Memory B cell (primary cell): ENCODE results near the gene IFI27L1.

ENCODE experiments used
- ATAC-seq: fragments of 150-1000 bp; cut with Tn5 transposase; 2 replicates; pipeline ENCODE4 v1.10.0; 2021; ENCODE audit warnings: low read depth, mild to moderate bottlenecking, moderate library complexity
- DNase-seq, 2 donors: peaks; one replicate each; pipeline ENCODE4 v3.0.0; 2022; ENCODE audit warnings: low spot score in 2 of 2
- H3K27ac Mint-ChIP-seq: one replicate; pipeline ENCODE4 v1.8.0; 2022; ENCODE audit warnings: mild to moderate bottlenecking, moderate library complexity, mixed read lengths
- H3K27me3 Mint-ChIP-seq: one replicate; pipeline ENCODE4 v1.8.0; 2022; ENCODE audit warnings: mixed read lengths
- H3K36me3 Mint-ChIP-seq: one replicate; pipeline ENCODE4 v1.8.0; 2022; ENCODE audit warnings: mild to moderate bottlenecking, mixed read lengths
- H3K4me1 Mint-ChIP-seq: one replicate; pipeline ENCODE4 v1.8.0; 2022; ENCODE audit warnings: mixed read lengths
- H3K4me3 Mint-ChIP-seq: one replicate; pipeline ENCODE4 v1.8.0; 2022; ENCODE audit warnings: mild to moderate bottlenecking, moderate library complexity, mixed read lengths
- H3K9me3 Mint-ChIP-seq: one replicate; pipeline ENCODE4 v1.8.0; 2022; ENCODE audit warnings: mixed read lengths

The IFI27L1 gene

GRCh38 chr14:94079891-94080620 lies 1.1 kb upstream of the IFI27L1 start:
- Mint-ChIP-seq H3K4me1 (peaks cover 26% of the 10 kb centered on the region), H3K4me3 (peak overlapping the region; percentile 99), H3K9me3 (peaks cover 4% of the 10 kb centered on the region), H3K27ac (peak overlapping the region; percentile 98), H3K27me3 (no peaks in the 10 kb centered on the region), H3K36me3 (peaks cover 26% of the 10 kb centered on the region)
- ATAC-seq (peak; percentile 18), DNase-seq (peak in 1 of 2 donors; percentile 19)

- no peak for ATAC-seq
- H3K36me3 Mint-ChIP-seq = peaks cover 19% of the 10 kb centered on the region
- no peaks in the 10 kb centered on the region for H3K27me3 Mint-ChIP-seq
- no peak for DNase-seq
- H3K27ac Mint-ChIP-seq = peak overlapping the region; percentile 98
- H3K9me3 Mint-ChIP-seq = peaks cover 2% of the 10 kb centered on the region
- peak overlapping the region; percentile 99 for H3K4me3 Mint-ChIP-seq
- peaks cover 20% of the 10 kb centered on the region for H3K4me1 Mint-ChIP-seq
These were observed 293 bp downstream of the IFI27L1 start for GRCh38 chr14:94081386-94081820.

GRCh38 chr14:94087891-94088290 lies 6.8 kb downstream of the IFI27L1 start:
- H3K9me3 Mint-ChIP-seq = peaks cover 2% of the 10 kb centered on the region
- peaks cover 2% of the 10 kb centered on the region for H3K4me1 Mint-ChIP-seq
- H3K4me3 Mint-ChIP-seq = no peak overlapping the region
- H3K27ac Mint-ChIP-seq = no peak overlapping the region
- no peak for DNase-seq
- no peak for ATAC-seq
- no peaks in the 10 kb centered on the region for H3K27me3 Mint-ChIP-seq
- H3K36me3 Mint-ChIP-seq = no peaks in the 10 kb centered on the region

- no peak for DNase-seq
- Mint-ChIP-seq H3K4me1 (peaks cover 2% of the 10 kb centered on the region), H3K27me3 (no peaks in the 10 kb centered on the region), H3K4me3 (no peak overlapping the region), H3K27ac (no peak overlapping the region), H3K9me3 (peaks cover 2% of the 10 kb centered on the region), H3K36me3 (no peaks in the 10 kb centered on the region)
- ATAC-seq = no peak
These were observed 7.4 kb downstream of the IFI27L1 start for GRCh38 chr14:94088516-94088915.

GRCh38 chr14:94089479-94089878 lies 8.4 kb downstream of the IFI27L1 start:
- Mint-ChIP-seq H3K9me3 (peaks cover 2% of the 10 kb centered on the region), H3K36me3 (no peaks in the 10 kb centered on the region), H3K4me3 (no peak overlapping the region), H3K4me1 (peaks cover 2% of the 10 kb centered on the region), H3K27ac (no peak overlapping the region), H3K27me3 (no peaks in the 10 kb centered on the region)
- DNase-seq = no peak
- ATAC-seq = no peak

GRCh38 chr14:94093418-94093817 lies 12.3 kb downstream of the IFI27L1 start:
- DNase-seq = no peak
- Mint-ChIP-seq H3K27ac (no peak overlapping the region), H3K4me3 (no peak overlapping the region), H3K36me3 (peaks cover 2% of the 10 kb centered on the region), H3K27me3 (no peaks in the 10 kb centered on the region), H3K9me3 (no peaks in the 10 kb centered on the region), H3K4me1 (no peaks in the 10 kb centered on the region)
- ATAC-seq = no peak

- H3K27ac Mint-ChIP-seq = no peak overlapping the region
- no peaks in the 10 kb centered on the region for H3K27me3 Mint-ChIP-seq
- H3K36me3 Mint-ChIP-seq = peaks cover 2% of the 10 kb centered on the region
- ATAC-seq (no peak), DNase-seq (no peak)
- no peaks in the 10 kb centered on the region for H3K9me3 Mint-ChIP-seq
- H3K4me1 Mint-ChIP-seq = no peaks in the 10 kb centered on the region
- H3K4me3 Mint-ChIP-seq = no peak overlapping the region
These were observed 16.0 kb downstream of the IFI27L1 start for GRCh38 chr14:94097091-94097490.

- Mint-ChIP-seq H3K9me3 (no peaks in the 10 kb centered on the region), H3K27ac (no peak overlapping the region), H3K36me3 (peaks cover 2% of the 10 kb centered on the region), H3K4me3 (no peak overlapping the region), H3K4me1 (no peaks in the 10 kb centered on the region), H3K27me3 (no peaks in the 10 kb centered on the region)
- ATAC-seq (no peak), DNase-seq (no peak)
These were observed 17.3 kb downstream of the IFI27L1 start for GRCh38 chr14:94098326-94098992.

- Mint-ChIP-seq H3K4me3 (no peak overlapping the region), H3K27ac (no peak overlapping the region), H3K4me1 (no peaks in the 10 kb centered on the region), H3K9me3 (no peaks in the 10 kb centered on the region), H3K27me3 (no peaks in the 10 kb centered on the region), H3K36me3 (peaks cover 2% of the 10 kb centered on the region)
- no peak for ATAC-seq
- DNase-seq = no peak
These were observed 17.9 kb downstream of the IFI27L1 start for GRCh38 chr14:94099006-94099405.

- Mint-ChIP-seq H3K4me3 (no peak overlapping the region), H3K9me3 (no peaks in the 10 kb centered on the region), H3K36me3 (peaks cover 2% of the 10 kb centered on the region)
These were observed 19.7 kb downstream of the IFI27L1 start for GRCh38 chr14:94100847-94101246.

GRCh38 chr14:94101748-94102147 lies 20.6 kb downstream of the IFI27L1 start:
- H3K9me3 Mint-ChIP-seq = no peaks in the 10 kb centered on the region
- H3K4me1 Mint-ChIP-seq = no peaks in the 10 kb centered on the region
- ATAC-seq (no peak), DNase-seq (no peak)
- H3K4me3 Mint-ChIP-seq = no peak overlapping the region
- no peak overlapping the region for H3K27ac Mint-ChIP-seq
- H3K36me3 Mint-ChIP-seq = peaks cover 2% of the 10 kb centered on the region
- H3K27me3 Mint-ChIP-seq = no peaks in the 10 kb centered on the region

More at GRCh38 chr14:94100847-94101246, 19.7 kb downstream of the IFI27L1 start:
- Mint-ChIP-seq H3K27ac (no peak overlapping the region), H3K4me1 (no peaks in the 10 kb centered on the region), H3K27me3 (no peaks in the 10 kb centered on the region)
- DNase-seq (no peak), ATAC-seq (no peak)

- no peaks in the 10 kb centered on the region for H3K9me3 Mint-ChIP-seq
- ATAC-seq (no peak), DNase-seq (no peak)
- H3K36me3 Mint-ChIP-seq = no peaks in the 10 kb centered on the region
- H3K27me3 Mint-ChIP-seq = no peaks in the 10 kb centered on the region
- H3K4me3 Mint-ChIP-seq = no peak overlapping the region
- H3K27ac Mint-ChIP-seq = no peak overlapping the region
- no peaks in the 10 kb centered on the region for H3K4me1 Mint-ChIP-seq
These were observed 21.8 kb downstream of the IFI27L1 start for GRCh38 chr14:94102768-94103482.

GRCh38 chr14:94103554-94104150 lies 22.5 kb downstream of the IFI27L1 start:
- Mint-ChIP-seq H3K27ac (no peak overlapping the region), H3K36me3 (no peaks in the 10 kb centered on the region), H3K4me1 (no peaks in the 10 kb centered on the region), H3K4me3 (no peak overlapping the region), H3K27me3 (no peaks in the 10 kb centered on the region), H3K9me3 (no peaks in the 10 kb centered on the region)
- ATAC-seq (no peak), DNase-seq (no peak)

GRCh38 chr14:94104731-94105130 lies 23.6 kb downstream of the IFI27L1 start:
- Mint-ChIP-seq H3K4me3 (no peak overlapping the region), H3K27ac (no peak overlapping the region), H3K27me3 (no peaks in the 10 kb centered on the region), H3K4me1 (no peaks in the 10 kb centered on the region), H3K9me3 (no peaks in the 10 kb centered on the region), H3K36me3 (no peaks in the 10 kb centered on the region)
- ATAC-seq = no peak
- no peak for DNase-seq
